Brain microvascular endothelial cell (primary cell): Measurements from ENCODE around the gene COL4A1.

Source experiments
- DNase-seq: peaks from one replicate; pipeline ENCODE4 v3.0.0-alpha.2; 2020
- H3K27ac ChIP-seq: fragments of 250-450 bp; sonication (Bioruptor Pico); 2 replicates; pipeline ENCODE4 v1.5.1; 2020; ENCODE audit warnings: mild to moderate bottlenecking, moderate library complexity
- H3K27me3 ChIP-seq: fragments of 250-450 bp; sonication (Bioruptor Pico); replicated peaks from 2 replicates; pipeline ENCODE4 v1.5.1; 2020; ENCODE audit warnings: mild to moderate bottlenecking
- H3K36me3 ChIP-seq: fragments of 250-450 bp; sonication (Bioruptor Pico); replicated peaks from 2 replicates; pipeline ENCODE4 v1.5.1; 2020; ENCODE audit warnings: mild to moderate bottlenecking
- H3K4me3 ChIP-seq: 2 replicates; pipeline ENCODE4 v1.5.1; 2011; ENCODE audit warnings: low read depth, mild to moderate bottlenecking, control low read depth, low read length, moderate library complexity
- CTCF ChIP-seq: IDR thresholded peaks from 2 replicates; pipeline ENCODE4 v1.5.1; 2011; ENCODE audit warnings: low read depth, mild to moderate bottlenecking, moderate library complexity, low read length, control low read depth, inconsistent platforms; ENCODE audit errors: missing control alignments
- in situ Hi-C: cut with HindIII; loops from 2 replicates; pipeline ENCODE4 v1.10.0; 2017; ENCODE audit warnings: low sequenced_read_pairs, low pct_ligation_motif_present

Gene COL4A1

GRCh38 chr13:110227416-110227815 lies 79.5 kb downstream of the COL4A1 start:
- in situ Hi-C loops, result no loop called here
- no peak for TF ChIP-seq CTCF

GRCh38 chr13:110225609-110226574 lies 81.1 kb downstream of the COL4A1 start:
- DNase-seq, result peak; percentile 50
- H3K36me3 ChIP-seq, result peaks cover 31% of the 10 kb centered on the region
- TF ChIP-seq CTCF, result no peak
- no peak overlapping the region for H3K4me3 ChIP-seq
- no peaks in the 10 kb centered on the region for H3K27me3 ChIP-seq
- H3K27ac ChIP-seq, result peak overlapping the region; percentile 36
- in situ Hi-C loops, result no loop called here

More at GRCh38 chr13:110227416-110227815, 79.5 kb downstream of the COL4A1 start:
- Histone ChIP-seq H3K27me3 (no peaks in the 10 kb centered on the region), H3K36me3 (peaks cover 37% of the 10 kb centered on the region), H3K4me3 (no peak overlapping the region), H3K27ac (peak overlapping the region; percentile 36)
- DNase-seq, result no peak

GRCh38 chr13:110225003-110225402 lies 82.0 kb downstream of the COL4A1 start:
- in situ Hi-C loops, result no loop called here
- TF ChIP-seq CTCF, result no peak
- H3K27ac ChIP-seq, result peak overlapping the region; percentile 36

GRCh38 chr13:110224519-110224918 lies 82.4 kb downstream of the COL4A1 start:
- Histone ChIP-seq H3K27me3 (no peaks in the 10 kb centered on the region), H3K27ac (no peak overlapping the region), H3K4me3 (no peak overlapping the region), H3K36me3 (peaks cover 26% of the 10 kb centered on the region)
- TF ChIP-seq CTCF, result no peak
- DNase-seq, result no peak
- in situ Hi-C loops, result no loop called here

More at GRCh38 chr13:110225003-110225402, 82.0 kb downstream of the COL4A1 start:
- no peak overlapping the region for H3K4me3 ChIP-seq
- H3K36me3 ChIP-seq, result peaks cover 29% of the 10 kb centered on the region
- H3K27me3 ChIP-seq, result no peaks in the 10 kb centered on the region
- no peak for DNase-seq

- in situ Hi-C loops, result no loop called here
These were observed 85.4 kb downstream of the COL4A1 start for GRCh38 chr13:110221406-110222117.

More at GRCh38 chr13:110221406-110222117, 85.4 kb downstream of the COL4A1 start:
- Histone ChIP-seq H3K27ac (peak overlapping the region; percentile 81), H3K36me3 (peaks cover 31% of the 10 kb centered on the region), H3K4me3 (no peak overlapping the region), H3K27me3 (no peaks in the 10 kb centered on the region)
- no peak for TF ChIP-seq CTCF
- DNase-seq, result no peak
